ENCODE results near the gene CYB5R2.
A peak's percentile ranks its signal among the peaks of the same experiment; 100 is the strongest.
"Not testable (repeated sequence)": the region's sequence is repeated elsewhere in the genome, so short reads cannot be mapped to it uniquely, and the experiment has no call there.

Gene CYB5R2

GRCh38 chr11:7671347-7672215, 1.7 kb downstream of the CYB5R2 start:
- peak in 1 of 42 donors; percentile 21 for DNase-seq
- intact Hi-C loops (cut with DNase I), result no loop called here

GRCh38 chr11:7670641-7671040, 2.7 kb downstream of the CYB5R2 start:
- DNase-seq, result peak in 1 of 42 donors; percentile 15
- intact Hi-C loops (cut with DNase I), result no loop called here

GRCh38 chr11:7668911-7669310, 4.4 kb downstream of the CYB5R2 start:
- peak in 22 of 42 donors; percentile 38 to 85 (median 66) for DNase-seq
- intact Hi-C loops (cut with DNase I), result loop anchor here (5.0 kb wide), 2 partner anchors 97 to 157 kb away; partner anchors contain the start of gene PPFIBP2

GRCh38 chr11:7668464-7668863, 4.8 kb downstream of the CYB5R2 start:
- intact Hi-C loops (cut with DNase I), result loop anchor here (5.0 kb wide), 2 partner anchors 96 to 156 kb away; partner anchors contain the start of gene PPFIBP2
- DNase-seq, result peak in 4 of 42 donors; percentile 13 to 46 (median 44)

GRCh38 chr11:7667460-7667859, 5.8 kb downstream of the CYB5R2 start:
- DNase-seq, result peak in 13 of 42 donors; percentile 19 to 71 (median 57)
- intact Hi-C loops (cut with DNase I), result loop anchor here (5.0 kb wide), 2 partner anchors 95 to 155 kb away; partner anchors contain the start of gene PPFIBP2

- intact Hi-C loops (cut with DNase I), result loop anchor here (5.0 kb wide), 2 partner anchors 94 to 154 kb away; partner anchors contain the start of gene PPFIBP2
Measured at GRCh38 chr11:7666292-7666866, 6.9 kb downstream of the CYB5R2 start.

GRCh38 chr11:7665473-7666291, 7.6 kb downstream of the CYB5R2 start:
- intact Hi-C loops (cut with DNase I), result loop anchor here (5.0 kb wide), 2 partner anchors 93 to 153 kb away; partner anchors contain the start of gene PPFIBP2
- DNase-seq, result peak in 40 of 42 donors; percentile 51 to 88 (median 74)

More at GRCh38 chr11:7666292-7666866, 6.9 kb downstream of the CYB5R2 start:
- DNase-seq, result peak in 1 of 42 donors; percentile 35

- DNase-seq, result no peak
- intact Hi-C loops (cut with DNase I), result loop anchor here (5.0 kb wide), 2 partner anchors 93 to 153 kb away; partner anchors contain the start of gene PPFIBP2
Measured at GRCh38 chr11:7664867-7665266, 8.4 kb downstream of the CYB5R2 start.

- intact Hi-C loops (cut with DNase I); DNase-seq: not testable (repeated sequence)
Measured at GRCh38 chr11:7663531-7663930, 9.8 kb downstream of the CYB5R2 start.

GRCh38 chr11:7657306-7658025, 15.8 kb downstream of the CYB5R2 start:
- intact Hi-C loops (cut with DNase I), result no loop called here
- peak; percentile 43 to 89 (median 78) for DNase-seq

GRCh38 chr11:7656704-7657103, 16.6 kb downstream of the CYB5R2 start:
- peak in 2 of 42 donors; percentile 16 to 47 for DNase-seq
- intact Hi-C loops (cut with DNase I), result no loop called here

GRCh38 chr11:7655253-7656217, 17.8 kb downstream of the CYB5R2 start:
- DNase-seq, result peak in 3 of 42 donors; percentile 11 to 41 (median 28)
- intact Hi-C loops (cut with DNase I), result no loop called here

- peak in 2 of 42 donors; percentile 15 to 34 for DNase-seq
- intact Hi-C loops (cut with DNase I), result loop anchor here (5.0 kb wide), 2 partner anchors 77 to 142 kb away; partner anchors contain the start of gene PPFIBP2
Measured at GRCh38 chr11:7654195-7654705, 19.1 kb downstream of the CYB5R2 start.

GRCh38 chr11:7651700-7652099, 21.6 kb downstream of the CYB5R2 start:
- intact Hi-C loops (cut with DNase I), result loop anchor here (5.0 kb wide), 2 partner anchors 74 to 139 kb away; partner anchors contain the start of gene PPFIBP2
- peak; percentile 69 to 96 (median 88) for DNase-seq

- DNase-seq, result peak in 31 of 42 donors; percentile 32 to 83 (median 60)
- intact Hi-C loops (cut with DNase I), result loop anchor here (5.0 kb wide), 2 partner anchors 74 to 139 kb away; partner anchors contain the start of gene PPFIBP2
Measured at GRCh38 chr11:7651140-7651551, 22.2 kb downstream of the CYB5R2 start.

- intact Hi-C loops (cut with DNase I), result no loop called here
- DNase-seq, result peak in 1 of 42 donors; percentile 24
Measured at GRCh38 chr11:7648264-7648663, 25.0 kb downstream of the CYB5R2 start.
